ENCODE results near the gene ACER2.

GRCh38 chr9:19381656-19382055 is 27.2 kb upstream of the ACER2 start:
- TF ChIP-seq CTCF (conservative IDR thresholded peaks at IDR 0.05; ENCODE audit: low read depth, low read length) (no peak), POLR2A (IDR thresholded peaks at IDR 0.05; ENCODE audit: low read depth, low read length) (no peak), ELK1 (IDR thresholded peaks at IDR 0.05; ENCODE audit: borderline replicate concordance, low read depth, low read length) (no peak), CEBPB (IDR thresholded peaks at IDR 0.05; ENCODE audit: low read depth, low read length) (no peak), MAFK (IDR thresholded peaks at IDR 0.05; ENCODE audit: low read depth, low read length) (no peak), RAD21 (IDR thresholded peaks at IDR 0.05; ENCODE audit: low read length) (no peak)
